Measurements from ENCODE around the gene HMOX2.
A peak's percentile ranks its signal among the peaks of the same experiment; 100 is the strongest.

The HMOX2 gene

GRCh38 chr16:4525634-4526277 lies 49.6 kb downstream of the HMOX2 start:
- DNase-seq = no peak

GRCh38 chr16:4529085-4530060 lies 53.2 kb downstream of the HMOX2 start:
- DNase-seq = no peak

- DNase-seq = no peak
These were observed 55.6 kb downstream of the HMOX2 start for GRCh38 chr16:4531811-4532210.

- no peak for DNase-seq
These were observed 56.0 kb downstream of the HMOX2 start for GRCh38 chr16:4532238-4532637.

GRCh38 chr16:4533490-4533889 lies 57.3 kb downstream of the HMOX2 start:
- no peak for DNase-seq

- DNase-seq = no peak
These were observed 58.1 kb downstream of the HMOX2 start for GRCh38 chr16:4534151-4534790.

- peak; percentile 53 for DNase-seq
These were observed 59.5 kb downstream of the HMOX2 start for GRCh38 chr16:4535627-4536108.

- no peak for DNase-seq
These were observed 60.4 kb downstream of the HMOX2 start for GRCh38 chr16:4536391-4537106.

- no peak for DNase-seq
These were observed 61.5 kb downstream of the HMOX2 start for GRCh38 chr16:4537376-4538343.

GRCh38 chr16:4538350-4539235 lies 62.4 kb downstream of the HMOX2 start, which contains the start of gene CDIP1:
Gene CDIP1, minus strand, starts transcription at chr16:4538773. Its CDS starts 24,643 bp downstream, at chr16:4514130.
- DNase-seq = peak; percentile 95

GRCh38 chr16:4539716-4540284 lies 63.6 kb downstream of the HMOX2 start:
- DNase-seq = no peak

- no peak for DNase-seq
These were observed 68.3 kb downstream of the HMOX2 start for GRCh38 chr16:4544473-4544872.

- DNase-seq = no peak
These were observed 71.9 kb downstream of the HMOX2 start for GRCh38 chr16:4548124-4548523.

- DNase-seq = no peak
These were observed 74.4 kb downstream of the HMOX2 start for GRCh38 chr16:4550591-4550990.

GRCh38 chr16:4552541-4552940 lies 76.3 kb downstream of the HMOX2 start:
- no peak for DNase-seq

GRCh38 chr16:4556112-4556511 lies 79.9 kb downstream of the HMOX2 start, which contains the start of gene C16orf96:
Gene C16orf96, plus strand, starts transcription at chr16:4556340. Its CDS starts 150 bp downstream, at chr16:4556490.
- DNase-seq = no peak

GRCh38 chr16:4556580-4556979 lies 80.4 kb downstream of the HMOX2 start:
- no peak for DNase-seq

- DNase-seq = no peak
These were observed 81.8 kb downstream of the HMOX2 start for GRCh38 chr16:4557973-4558372.

All from MV-4-11 (cell line).